Glomerular visceral epithelial cell (primary cell): ENCODE data around the gene PRR14L.
"Not testable (repeated sequence)": the region's sequence is repeated elsewhere in the genome, so short reads cannot be mapped to it uniquely, and the experiment has no call there.

Experiments used
- DNase-seq: peaks from one replicate; pipeline ENCODE4 v3.0.0-alpha.2; 2016; ENCODE audit errors: extremely low spot score

PRR14L gene

DNA sequence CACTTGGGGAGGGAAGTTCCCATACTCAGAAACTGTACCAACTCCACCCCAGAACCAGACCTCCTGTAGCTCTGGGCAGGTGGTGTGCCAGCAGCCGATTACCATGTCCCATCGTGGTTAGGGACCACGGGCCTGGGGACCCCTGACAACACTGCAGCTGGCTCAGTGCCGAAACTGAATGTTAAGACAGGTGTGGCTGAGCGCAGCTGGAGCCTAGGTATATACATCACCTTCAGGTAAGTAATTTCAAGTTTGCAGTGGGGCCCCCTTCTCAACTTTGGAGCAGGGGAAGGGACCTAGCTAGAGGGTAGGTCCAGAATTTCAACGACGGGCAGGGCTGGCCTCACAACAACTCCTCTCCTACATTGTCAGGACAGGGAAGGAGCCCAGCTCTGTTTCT is 67.2 kb downstream of the PRR14L start:
- DNase-seq = no peak

DNA sequence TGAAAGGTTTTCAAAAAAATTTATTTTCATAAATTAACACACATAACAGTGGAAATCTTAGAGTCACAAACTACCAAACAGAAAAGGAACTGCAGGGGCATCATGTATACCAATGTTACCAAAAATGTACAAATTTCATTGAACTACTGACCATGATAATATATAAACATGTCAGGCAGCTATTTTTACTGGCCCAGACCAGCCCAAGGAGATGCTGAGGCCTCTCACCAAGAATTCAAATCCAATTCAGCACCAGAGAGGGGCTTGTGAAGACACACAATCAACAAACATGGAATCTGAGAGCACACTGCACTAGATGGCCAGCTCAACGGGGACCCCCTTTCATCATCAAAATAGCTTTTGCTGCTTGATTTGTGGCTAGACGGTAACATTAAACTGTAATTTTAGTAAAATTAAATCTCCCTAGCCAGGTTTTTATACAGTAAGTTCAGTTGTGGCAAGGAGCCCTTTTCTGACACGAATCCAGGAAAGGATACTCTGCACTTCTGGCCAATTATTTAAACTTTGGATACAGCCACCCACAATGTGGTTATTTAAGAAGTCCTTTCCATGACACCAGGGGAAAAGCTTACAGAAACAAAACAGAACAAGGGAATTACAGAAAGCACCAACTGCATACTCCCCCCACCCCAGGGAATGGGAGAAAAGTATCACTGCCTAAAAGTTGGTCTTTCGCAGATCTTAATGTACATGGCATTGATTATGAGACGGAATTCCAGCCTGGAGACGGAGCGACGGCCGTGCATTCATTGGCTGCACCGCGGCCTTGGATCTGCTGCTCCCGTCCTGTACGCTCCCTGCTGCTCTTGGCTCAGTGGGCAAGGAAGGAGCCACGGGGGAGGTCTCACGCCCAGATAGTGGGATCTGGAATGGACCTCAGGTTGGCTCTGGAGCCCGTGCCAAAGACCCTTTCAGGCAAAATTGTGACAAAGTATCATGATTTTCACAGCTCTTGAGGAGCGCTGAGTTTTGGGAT is 68.3 kb downstream of the PRR14L start:
- no peak for DNase-seq

DNA sequence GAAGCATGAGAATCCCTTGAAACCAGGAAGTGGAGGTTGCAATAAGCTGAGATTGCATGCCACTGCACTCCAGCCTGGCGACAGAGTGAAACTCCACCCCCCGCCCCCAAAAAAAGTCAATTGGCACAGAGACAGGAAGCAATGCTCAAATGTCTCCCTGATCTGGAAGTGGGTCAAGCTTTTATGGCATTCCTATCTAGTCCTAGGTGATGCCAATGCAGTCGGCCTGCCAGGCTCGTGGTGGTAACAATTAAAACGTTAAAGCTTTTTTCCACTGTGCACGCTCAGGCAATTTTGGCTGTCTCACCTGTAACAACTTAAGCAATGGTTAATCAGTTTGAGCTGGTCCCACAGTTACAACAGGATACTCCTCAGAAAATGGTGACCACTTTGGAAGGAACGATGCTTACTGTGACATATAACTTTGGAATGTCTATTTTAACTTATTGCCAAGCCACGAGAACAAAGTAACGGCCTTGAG is 69.0 kb downstream of the PRR14L start:
- peak; percentile 36 for DNase-seq

DNA sequence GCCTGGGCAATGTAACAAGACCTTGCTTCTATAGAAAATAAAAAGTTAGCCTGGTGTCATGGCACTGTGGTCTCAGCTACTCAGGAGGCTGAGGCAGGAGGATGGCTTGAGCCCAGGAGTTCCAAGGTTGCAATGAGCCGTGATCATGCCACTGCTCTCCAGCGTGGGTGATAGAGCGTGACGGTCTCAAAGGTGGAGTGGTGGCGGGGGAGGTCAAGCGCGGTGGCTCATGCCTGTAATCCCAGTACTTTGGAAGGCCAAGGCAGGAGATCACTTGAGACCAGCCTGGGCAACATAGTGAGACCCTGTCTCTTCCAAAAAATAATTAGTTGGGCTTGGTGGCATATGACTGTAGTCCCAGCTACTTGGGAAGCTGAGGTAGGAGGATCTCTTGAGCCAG is 71.2 kb downstream of the PRR14L start:
- no peak for DNase-seq

DNA sequence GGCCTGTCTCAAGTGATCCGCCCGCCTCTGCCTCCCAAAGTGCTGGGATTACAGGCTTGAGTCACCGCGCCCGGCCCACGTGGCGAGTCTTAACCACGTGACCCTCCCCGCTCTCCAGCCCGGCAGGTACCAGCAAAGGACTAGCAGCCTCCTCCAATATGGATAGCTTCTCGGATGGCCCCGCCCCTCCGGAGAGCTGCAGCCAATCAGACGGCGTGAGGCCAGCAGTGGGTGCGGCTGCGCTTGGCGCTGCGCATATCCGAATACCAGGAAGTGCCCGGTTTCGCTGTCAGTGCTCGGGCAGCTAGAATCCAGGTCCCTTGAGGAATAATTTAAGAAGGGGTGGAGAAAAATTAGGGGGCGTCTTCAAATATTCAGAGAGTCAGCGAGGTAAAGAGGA is 73.2 kb downstream of the PRR14L start:
- DNase-seq = no peak

DNA sequence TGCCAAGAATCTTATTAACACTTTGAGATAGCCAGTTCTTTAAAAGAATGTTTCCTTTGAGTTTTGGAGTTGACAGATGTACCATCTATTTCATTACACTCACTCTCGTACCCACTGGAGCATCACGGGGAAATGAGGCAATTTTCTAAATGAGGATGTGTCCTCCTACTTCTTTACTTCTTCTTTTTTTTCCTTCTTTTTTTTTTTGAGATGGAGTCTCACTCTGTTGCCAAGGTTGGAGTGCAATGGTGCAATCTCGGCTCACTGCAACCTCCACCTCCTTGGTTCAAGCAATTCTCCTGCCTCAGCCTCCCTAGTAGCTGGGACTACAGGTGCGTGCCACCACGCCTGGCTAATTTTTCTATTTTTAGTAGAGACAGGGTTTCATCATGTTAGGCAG is 75.7 kb downstream of the PRR14L start:
- DNase-seq = not testable (repeated sequence)

DNA sequence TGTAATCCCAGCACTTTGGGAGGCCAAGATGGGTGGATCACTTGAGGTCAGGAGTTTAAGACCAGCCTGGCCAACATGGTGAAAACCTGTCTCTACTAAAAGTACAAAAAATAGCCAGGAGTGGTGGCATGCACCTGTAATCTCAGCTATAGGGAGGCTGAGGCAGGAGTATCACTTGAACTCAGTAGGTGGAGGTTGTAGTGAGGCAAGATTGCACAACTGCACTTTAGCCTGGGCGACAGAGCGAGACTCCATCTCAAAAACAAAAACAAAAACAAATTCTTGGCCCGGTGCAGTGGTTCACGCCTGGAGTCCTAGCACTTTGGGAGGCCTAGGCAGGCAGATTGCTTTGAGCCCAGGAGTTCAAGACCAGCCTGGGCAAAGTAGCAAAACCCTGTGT is 81.1 kb downstream of the PRR14L start:
- DNase-seq = not testable (repeated sequence)

DNA sequence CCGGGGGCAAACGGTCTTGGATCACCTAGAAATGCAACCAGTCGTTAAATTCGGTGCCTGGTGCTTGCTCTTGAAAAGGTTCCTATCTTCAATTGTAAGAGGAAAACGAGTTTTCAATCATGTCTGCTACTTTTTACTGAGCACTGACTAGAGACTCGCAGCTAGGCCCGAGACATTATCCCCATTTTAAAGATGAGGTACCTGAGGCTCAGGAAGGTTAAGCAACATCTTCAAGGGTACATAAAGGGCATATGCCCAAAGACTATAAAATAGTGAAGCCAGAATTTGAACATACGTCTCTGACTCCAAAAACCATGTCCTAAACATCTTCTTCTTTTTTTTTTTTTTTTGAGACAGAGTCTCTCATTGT is 87.3 kb downstream of the PRR14L start:
- no peak for DNase-seq

DNA sequence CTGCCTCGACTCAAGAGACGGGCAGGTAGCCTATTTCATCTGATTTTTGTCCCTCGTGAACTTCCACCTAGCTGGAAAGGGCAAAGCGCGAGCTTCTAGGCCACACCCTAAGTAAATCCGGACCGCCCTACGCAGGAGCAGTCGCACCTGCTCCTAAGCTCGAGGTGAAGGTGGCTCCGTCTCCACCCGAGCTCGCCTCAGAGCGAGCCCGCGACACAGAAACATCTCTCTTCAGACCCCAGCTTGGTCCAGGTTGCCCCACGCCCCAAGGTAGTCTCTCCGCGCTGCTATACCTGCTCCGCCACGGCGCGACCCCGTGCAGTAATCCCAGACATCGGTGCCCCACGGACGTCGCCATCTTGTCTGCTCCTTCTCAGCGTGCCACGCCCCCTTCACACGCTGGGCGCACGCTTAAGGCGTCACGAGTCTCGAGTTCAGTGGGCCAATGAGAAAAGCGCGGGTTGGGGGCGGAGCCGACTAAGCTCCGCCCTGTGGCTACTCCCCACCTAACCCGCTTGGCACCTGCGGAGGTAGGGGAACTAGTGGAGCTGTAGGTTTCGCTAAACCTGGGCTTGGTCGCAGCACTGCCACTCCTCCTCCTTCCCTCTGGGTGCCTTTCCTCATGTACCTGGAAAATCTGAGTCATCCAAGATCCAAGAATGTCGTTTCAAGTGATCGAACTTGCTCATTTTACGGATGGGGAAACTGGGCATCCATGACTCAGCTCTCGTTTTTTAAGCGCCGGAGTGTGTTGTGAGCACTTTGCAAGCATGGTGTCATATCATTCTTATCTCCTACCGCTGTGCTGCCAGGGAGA is 87.9 kb downstream of the PRR14L start, which contains the start of gene PISD:
TSS of gene PISD (minus strand) at position 365 of the 817 bp plus-strand sequence. CDS start at position 358, 7 bp downstream.
- peak; percentile 95 for DNase-seq

DNA sequence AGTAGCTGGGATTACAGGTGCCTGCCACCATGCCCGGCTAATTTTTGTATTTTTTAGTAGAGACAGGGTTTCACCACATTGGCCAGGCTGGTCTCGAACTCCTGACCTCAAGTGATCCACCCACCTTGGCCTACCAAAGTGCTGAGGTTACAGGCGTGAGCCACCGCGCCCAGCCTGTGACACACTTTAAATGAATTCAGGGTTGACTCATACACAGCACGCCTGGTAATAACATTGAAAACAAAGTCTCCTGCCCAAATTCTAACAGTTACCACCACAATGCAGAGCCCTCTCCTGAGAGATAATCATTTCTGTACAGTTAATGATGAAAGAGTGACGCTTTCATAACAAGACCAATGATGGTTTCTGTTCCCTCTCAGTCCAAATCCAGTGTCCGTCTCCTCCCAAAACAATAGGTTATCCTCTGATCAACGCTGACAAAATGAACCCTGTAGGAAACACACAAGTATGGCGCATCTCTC is 89.0 kb downstream of the PRR14L start:
- DNase-seq = peak; percentile 81

DNA sequence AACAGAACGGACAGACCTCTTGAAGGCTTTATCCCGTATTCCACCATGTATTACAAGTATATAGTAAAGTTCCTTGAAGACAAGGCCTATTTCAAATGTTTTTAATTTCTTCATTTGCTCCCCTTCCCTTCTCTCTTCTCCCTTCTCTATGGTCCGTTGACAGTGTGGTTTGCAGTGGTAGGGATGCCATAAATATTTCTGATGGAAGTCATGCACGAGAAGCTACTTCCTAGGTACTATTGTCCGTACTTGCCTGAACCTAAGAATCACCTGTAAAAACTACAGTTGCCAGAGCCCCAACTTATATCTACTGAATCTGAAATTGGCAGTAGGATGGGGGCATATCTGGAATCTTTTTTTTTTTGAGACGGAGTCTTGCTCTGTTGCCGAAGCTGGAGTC is 90.7 kb downstream of the PRR14L start:
- DNase-seq = peak; percentile 71

DNA sequence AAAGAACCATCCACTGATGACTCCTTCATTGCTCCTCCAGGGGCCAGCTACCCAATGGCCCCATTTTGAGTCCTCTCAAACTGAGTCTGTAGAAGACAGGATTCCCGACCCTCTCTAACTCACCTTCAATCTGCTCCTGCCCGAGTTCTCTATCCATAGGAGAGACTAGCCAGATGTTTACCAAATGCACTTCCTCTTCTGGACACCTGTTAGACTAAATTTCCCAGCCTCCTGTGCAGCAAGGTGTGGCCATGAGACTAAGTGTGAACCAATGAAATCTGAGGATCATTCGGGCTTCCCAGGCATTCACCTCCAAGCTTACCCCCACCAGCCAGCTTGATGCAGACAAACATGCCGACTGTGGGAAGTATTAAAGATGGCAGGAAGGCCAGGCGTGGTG is 95.5 kb downstream of the PRR14L start:
- no peak for DNase-seq

DNA sequence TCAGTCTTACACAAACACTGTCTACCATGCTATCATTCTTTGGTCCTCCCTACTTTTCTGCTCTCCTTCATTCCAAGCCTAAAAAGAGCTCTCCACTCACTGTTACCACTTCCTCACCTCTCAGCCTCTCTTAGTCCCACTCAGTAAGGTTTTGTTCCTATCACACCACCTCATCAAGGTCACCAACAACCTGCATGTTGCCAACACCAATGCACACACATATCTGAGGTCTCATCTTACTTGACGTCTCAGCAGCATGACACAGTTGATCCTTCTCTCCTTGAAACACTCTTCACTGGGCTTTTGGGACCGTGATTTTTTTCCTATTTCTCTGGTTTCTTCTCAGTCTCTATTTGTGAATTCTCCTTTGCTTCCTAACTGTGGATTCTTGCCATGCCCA is 96.0 kb downstream of the PRR14L start:
- DNase-seq = no peak

DNA sequence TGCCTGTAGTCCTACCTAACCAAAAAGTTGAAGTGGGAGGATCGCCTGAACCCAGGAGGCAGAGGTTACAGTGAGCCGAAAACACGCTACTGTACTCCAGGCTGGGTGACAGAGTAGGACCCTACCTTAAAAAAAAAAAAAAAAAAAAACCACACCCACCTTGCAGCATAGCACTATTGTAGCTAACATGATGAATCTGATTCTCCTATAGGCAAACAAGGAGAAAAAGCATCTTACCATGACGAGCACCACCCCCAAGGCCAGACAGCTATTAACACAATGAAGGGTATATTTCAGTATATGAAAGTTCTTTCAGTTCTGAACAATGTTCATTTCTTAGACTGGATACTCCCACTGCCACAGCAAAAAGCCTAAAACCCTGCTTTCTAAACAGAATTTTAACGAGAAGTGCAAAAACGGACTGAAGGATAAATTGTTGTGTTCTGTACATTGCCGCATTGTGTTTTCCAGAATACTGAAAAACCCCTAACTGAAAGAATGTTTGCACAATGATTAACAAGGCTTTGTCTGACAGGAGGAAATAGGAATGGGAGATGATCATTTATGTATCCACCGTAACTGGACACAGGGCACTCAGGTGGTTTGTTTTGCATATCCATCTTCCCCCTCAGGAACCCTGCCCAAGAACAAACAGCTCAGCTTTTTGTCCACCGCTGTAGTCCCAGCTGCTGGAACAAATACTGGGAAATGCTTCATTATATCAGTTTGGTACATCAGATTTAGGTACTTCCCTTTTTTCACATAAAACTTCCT is 96.8 kb downstream of the PRR14L start:
- DNase-seq = peak; percentile 69

DNA sequence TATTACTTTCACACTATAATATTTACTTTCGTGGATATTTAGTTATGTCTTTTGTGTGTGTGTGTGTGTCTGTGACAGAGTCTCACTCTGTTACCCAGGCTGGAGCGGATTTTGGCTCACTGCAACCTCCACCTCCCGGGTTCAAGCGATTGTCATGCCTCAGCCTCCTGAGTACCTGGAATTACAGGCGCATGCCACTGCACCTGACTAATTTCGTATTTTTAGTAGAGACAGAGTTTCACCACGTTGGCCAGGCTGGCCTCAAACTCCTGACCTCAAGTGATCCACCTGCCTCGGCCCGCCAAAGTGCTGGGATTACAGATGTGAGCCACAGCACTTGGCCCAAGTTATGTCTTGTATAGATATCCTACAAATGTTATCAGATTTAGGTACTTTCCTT is 97.8 kb downstream of the PRR14L start:
- no peak for DNase-seq

DNA sequence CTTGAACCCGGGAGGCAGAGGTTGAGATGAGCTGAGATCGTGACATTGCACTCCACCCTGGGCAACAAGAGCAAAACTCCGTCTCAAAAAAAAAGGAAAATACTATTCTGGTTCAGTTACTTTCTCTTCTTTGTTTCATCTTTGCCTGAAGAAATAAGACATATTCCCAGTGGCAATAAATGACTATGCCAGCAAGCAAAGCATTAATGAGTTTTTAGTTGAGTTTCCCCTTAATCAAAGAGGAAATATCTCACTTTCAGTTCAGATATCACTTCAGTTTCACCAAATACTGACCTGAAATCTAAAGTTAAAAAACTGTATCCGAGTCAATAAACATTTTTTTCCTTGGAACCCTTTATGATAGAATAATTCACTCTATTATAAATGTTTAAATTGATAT is 98.3 kb downstream of the PRR14L start:
- DNase-seq = no peak

DNA sequence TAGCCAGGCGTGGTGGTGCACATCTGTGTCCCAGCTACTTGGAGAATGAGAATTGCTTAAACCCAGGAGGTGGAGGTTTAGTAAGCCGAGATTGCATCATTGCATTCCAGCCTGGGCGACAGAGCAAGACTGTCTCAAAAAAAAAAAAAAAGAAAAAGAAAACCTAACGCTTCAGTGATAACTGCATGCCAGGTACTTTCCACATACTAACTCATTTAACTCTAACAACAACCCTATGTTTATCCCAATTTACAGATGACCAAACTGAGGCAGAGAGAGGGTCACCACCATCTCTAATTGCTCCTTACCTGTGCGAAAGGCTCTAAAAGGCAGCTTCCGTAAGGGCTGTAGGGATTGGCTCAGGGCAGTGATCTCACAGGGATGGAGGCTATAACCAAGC is 99.5 kb downstream of the PRR14L start:
- DNase-seq = peak; percentile 86

DNA sequence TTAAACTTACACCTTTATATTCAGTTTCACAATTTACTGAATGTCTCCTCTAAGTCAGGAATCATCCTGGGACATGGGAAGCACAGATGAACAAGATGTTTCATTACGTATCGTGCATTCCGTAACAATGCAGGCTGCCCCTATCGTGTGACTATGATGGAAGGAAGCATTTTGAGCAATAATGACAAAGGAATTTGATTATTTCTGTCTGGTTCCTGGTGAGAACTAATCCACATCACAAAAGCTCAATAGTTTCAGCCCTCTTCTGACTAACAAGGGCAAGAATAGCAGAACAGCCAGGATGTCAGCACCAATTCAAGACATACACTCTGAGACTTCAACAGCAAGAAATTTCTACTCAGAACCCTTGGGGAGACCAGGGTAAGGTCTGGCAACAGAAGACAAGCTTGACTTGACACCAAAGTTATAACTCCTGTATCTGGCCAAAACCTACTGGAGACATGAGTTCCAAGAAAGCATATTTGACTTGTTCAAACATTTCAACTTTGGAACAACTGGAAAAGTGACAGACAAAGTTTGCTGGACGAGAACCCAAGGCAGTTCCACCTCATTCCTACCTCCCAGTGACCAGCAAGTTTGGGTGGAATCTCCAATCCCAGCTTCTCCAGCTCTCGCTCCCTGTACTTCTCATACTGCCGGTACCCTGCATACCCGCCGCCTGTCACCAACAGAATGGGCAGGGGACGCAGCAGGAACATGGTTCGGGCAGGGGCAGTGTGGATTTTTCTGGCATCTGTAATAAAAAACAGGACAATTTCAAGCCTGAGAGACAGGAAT is 102.2 kb downstream of the PRR14L start:
- DNase-seq = peak; percentile 47

DNA sequence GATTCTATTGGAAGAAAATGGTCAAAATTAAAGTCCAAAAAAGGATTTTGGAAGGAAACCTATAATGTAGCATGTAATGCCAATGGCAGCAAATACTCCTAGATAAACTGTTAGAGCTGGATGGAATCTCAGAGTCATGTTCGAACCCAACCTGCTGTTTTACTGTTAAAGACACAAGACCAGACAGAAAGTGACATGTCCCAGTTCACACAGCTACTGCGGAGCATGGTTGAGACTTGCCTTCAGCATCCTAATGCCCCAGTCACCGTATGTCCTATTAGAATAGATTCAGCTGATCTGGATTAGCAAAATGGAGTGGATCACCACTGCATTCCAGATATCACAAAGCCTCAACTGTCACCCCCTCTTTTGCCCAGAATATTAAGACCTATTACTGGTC is 102.9 kb downstream of the PRR14L start:
- no peak for DNase-seq

DNA sequence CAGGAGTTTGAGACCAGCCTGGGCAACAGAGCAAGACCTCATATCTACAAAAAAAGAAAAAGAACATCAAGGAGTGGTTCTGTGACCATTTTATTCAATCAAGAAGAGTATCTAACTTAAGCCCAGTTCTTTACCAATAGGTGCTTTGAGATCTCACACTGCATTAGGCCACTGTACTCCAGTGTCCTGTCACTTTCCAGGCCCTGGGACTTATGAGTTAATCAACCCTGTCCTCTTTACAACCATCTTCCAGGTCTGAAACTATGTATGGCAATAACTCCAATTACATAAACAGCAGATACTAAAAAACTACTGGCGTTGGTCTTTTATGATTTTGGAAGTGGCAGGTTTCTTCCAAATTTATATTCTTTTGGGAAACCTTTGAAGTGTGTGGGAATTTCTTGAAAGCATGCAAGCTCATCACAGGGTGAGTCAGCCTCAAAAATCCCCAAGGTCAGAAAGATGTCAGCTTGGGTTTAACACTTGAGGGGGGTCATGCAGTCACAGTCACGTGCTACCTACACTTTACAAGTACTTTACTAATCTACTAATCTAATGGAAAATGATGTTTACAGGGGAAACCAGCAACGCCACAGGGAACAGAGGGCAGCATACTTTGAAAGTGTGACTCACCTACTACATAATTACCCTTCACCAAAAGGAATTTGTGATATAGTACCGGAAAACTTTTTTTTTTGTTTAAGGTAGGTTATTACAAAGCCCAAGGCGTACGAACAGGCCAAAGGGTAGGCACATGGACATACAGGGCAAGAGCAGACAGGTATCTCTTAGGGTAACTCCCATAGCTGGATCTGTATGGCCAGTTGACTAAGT is 103.5 kb downstream of the PRR14L start:
- peak; percentile 95 for DNase-seq
